Activated naive CD8-positive, alpha-beta T cell treated with anti-CD3 and anti-CD28 coated beads, Interleukin-2, amount 50 U/mL, for 24 hours (primary cell): ENCODE data around the gene UCP2.

Experiments
- ATAC-seq: fragments of 150-1000 bp; cut with Tn5 transposase; one replicate; pipeline ENCODE4 v1.10.0; 2021
- DNase-seq: peaks from one replicate; pipeline ENCODE4 v3.0.0; 2021
- H3K27ac Mint-ChIP-seq: one replicate; pipeline ENCODE4 v1.8.0; 2021; ENCODE audit warnings: mild to moderate bottlenecking, mixed read lengths
- H3K27me3 Mint-ChIP-seq: one replicate; pipeline ENCODE4 v1.8.0; 2021; ENCODE audit warnings: mixed read lengths
- H3K36me3 Mint-ChIP-seq: one replicate; pipeline ENCODE4 v1.8.0; 2021; ENCODE audit warnings: low read depth, mixed read lengths
- H3K4me1 Mint-ChIP-seq: one replicate; pipeline ENCODE4 v1.8.0; 2021; ENCODE audit warnings: mixed read lengths
- H3K4me3 Mint-ChIP-seq: one replicate; pipeline ENCODE4 v1.8.0; 2021; ENCODE audit warnings: mild to moderate bottlenecking, moderate library complexity, mixed read lengths
- H3K9me3 Mint-ChIP-seq: one replicate; pipeline ENCODE4 v1.8.0; 2021; ENCODE audit warnings: mixed read lengths

The UCP2 gene

GRCh38 chr11:73982595-73982989 is at the start of gene UCP2:
Gene UCP2, minus strand, starts transcription at chr11:73982843. Its CDS starts 4,465 bp downstream, at chr11:73978378.
- Mint-ChIP-seq H3K4me3 (peak within 1 kb of the TSS; percentile 91), H3K4me1 (peaks cover 71% of the 10 kb centered on the region), H3K36me3 (peaks cover 48% of the 10 kb centered on the region), H3K27me3 (no peaks in the 10 kb centered on the region), H3K9me3 (no peaks in the 10 kb centered on the region), H3K27ac (peak within 1 kb of the TSS; percentile 97)
- peak; percentile 70 for ATAC-seq
- peak; percentile 91 for DNase-seq

- peak; percentile 31 for ATAC-seq
These were observed 48.4 kb upstream of the UCP2 start for GRCh38 chr11:74030723-74031676.

GRCh38 chr11:74025467-74026166 is 43.0 kb upstream of the UCP2 start:
- peaks cover 50% of the 10 kb centered on the region for H3K4me1 Mint-ChIP-seq
- H3K27ac Mint-ChIP-seq: peak overlapping the region; percentile 69

More at GRCh38 chr11:74030723-74031676, 48.4 kb upstream of the UCP2 start:
- Mint-ChIP-seq H3K9me3 (no peaks in the 10 kb centered on the region), H3K27ac (peak overlapping the region; percentile 40), H3K4me1 (peaks cover 38% of the 10 kb centered on the region), H3K27me3 (no peaks in the 10 kb centered on the region), H3K36me3 (peaks cover 17% of the 10 kb centered on the region), H3K4me3 (peak overlapping the region; percentile 0)
- DNase-seq: no peak

GRCh38 chr11:74024261-74025029 is 41.8 kb upstream of the UCP2 start:
- peaks cover 25% of the 10 kb centered on the region for H3K36me3 Mint-ChIP-seq
- peak; percentile 52 for DNase-seq
- H3K4me3 Mint-ChIP-seq: no peak overlapping the region
- H3K9me3 Mint-ChIP-seq: no peaks in the 10 kb centered on the region
- H3K27me3 Mint-ChIP-seq: no peaks in the 10 kb centered on the region
- peak overlapping the region; percentile 77 for H3K27ac Mint-ChIP-seq
- H3K4me1 Mint-ChIP-seq: peaks cover 44% of the 10 kb centered on the region
- no peak for ATAC-seq

More at GRCh38 chr11:74025467-74026166, 43.0 kb upstream of the UCP2 start:
- H3K27me3 Mint-ChIP-seq: no peaks in the 10 kb centered on the region
- peaks cover 27% of the 10 kb centered on the region for H3K36me3 Mint-ChIP-seq
- H3K4me3 Mint-ChIP-seq: peak overlapping the region; percentile 6
- ATAC-seq (peak; percentile 59), DNase-seq (no peak)
- H3K9me3 Mint-ChIP-seq: no peaks in the 10 kb centered on the region

GRCh38 chr11:74023276-74023675 is 40.6 kb upstream of the UCP2 start:
- Mint-ChIP-seq H3K4me3 (no peak overlapping the region), H3K9me3 (no peaks in the 10 kb centered on the region), H3K27ac (no peak overlapping the region), H3K4me1 (peaks cover 42% of the 10 kb centered on the region), H3K27me3 (no peaks in the 10 kb centered on the region), H3K36me3 (peaks cover 20% of the 10 kb centered on the region)
- DNase-seq: no peak
- no peak for ATAC-seq

GRCh38 chr11:74022546-74022945 is 39.9 kb upstream of the UCP2 start:
- Mint-ChIP-seq H3K9me3 (no peaks in the 10 kb centered on the region), H3K27ac (no peak overlapping the region), H3K27me3 (no peaks in the 10 kb centered on the region), H3K36me3 (peaks cover 21% of the 10 kb centered on the region), H3K4me1 (peaks cover 42% of the 10 kb centered on the region), H3K4me3 (no peak overlapping the region)
- DNase-seq (no peak), ATAC-seq (no peak)

- H3K4me1 Mint-ChIP-seq: peaks cover 41% of the 10 kb centered on the region
- no peaks in the 10 kb centered on the region for H3K9me3 Mint-ChIP-seq
- H3K4me3 Mint-ChIP-seq: no peak overlapping the region
- DNase-seq (no peak), ATAC-seq (no peak)
- no peaks in the 10 kb centered on the region for H3K27me3 Mint-ChIP-seq
- peaks cover 26% of the 10 kb centered on the region for H3K36me3 Mint-ChIP-seq
- H3K27ac Mint-ChIP-seq: no peak overlapping the region
These were observed 39.4 kb upstream of the UCP2 start for GRCh38 chr11:74021998-74022397.

- H3K4me3 Mint-ChIP-seq: no peak overlapping the region
- ATAC-seq: no peak
These were observed 37.9 kb upstream of the UCP2 start for GRCh38 chr11:74020539-74020938.

GRCh38 chr11:74019860-74020259 is 37.2 kb upstream of the UCP2 start:
- no peaks in the 10 kb centered on the region for H3K9me3 Mint-ChIP-seq

More at GRCh38 chr11:74020539-74020938, 37.9 kb upstream of the UCP2 start:
- Mint-ChIP-seq H3K27ac (no peak overlapping the region), H3K27me3 (no peaks in the 10 kb centered on the region), H3K4me1 (peaks cover 42% of the 10 kb centered on the region), H3K36me3 (peaks cover 30% of the 10 kb centered on the region), H3K9me3 (no peaks in the 10 kb centered on the region)
- no peak for DNase-seq

GRCh38 chr11:74019104-74019738 is 36.6 kb upstream of the UCP2 start:
- no peaks in the 10 kb centered on the region for H3K9me3 Mint-ChIP-seq
- H3K4me3 Mint-ChIP-seq: no peak overlapping the region
- H3K36me3 Mint-ChIP-seq: peaks cover 32% of the 10 kb centered on the region
- DNase-seq: no peak
- H3K27ac Mint-ChIP-seq: no peak overlapping the region
- H3K27me3 Mint-ChIP-seq: no peaks in the 10 kb centered on the region
- ATAC-seq: peak; percentile 51
- H3K4me1 Mint-ChIP-seq: peaks cover 43% of the 10 kb centered on the region

More at GRCh38 chr11:74019860-74020259, 37.2 kb upstream of the UCP2 start:
- Mint-ChIP-seq H3K4me1 (peaks cover 42% of the 10 kb centered on the region), H3K27me3 (no peaks in the 10 kb centered on the region), H3K4me3 (no peak overlapping the region), H3K27ac (no peak overlapping the region), H3K36me3 (peaks cover 28% of the 10 kb centered on the region)
- DNase-seq (peak; percentile 75), ATAC-seq (peak; percentile 91)

GRCh38 chr11:74018331-74019005 is 35.8 kb upstream of the UCP2 start:
- DNase-seq: no peak
- Mint-ChIP-seq H3K4me3 (no peak overlapping the region), H3K36me3 (peaks cover 29% of the 10 kb centered on the region), H3K27ac (no peak overlapping the region), H3K9me3 (no peaks in the 10 kb centered on the region), H3K27me3 (no peaks in the 10 kb centered on the region), H3K4me1 (peaks cover 41% of the 10 kb centered on the region)
- no peak for ATAC-seq

- Mint-ChIP-seq H3K27ac (no peak overlapping the region), H3K36me3 (peaks cover 34% of the 10 kb centered on the region), H3K4me3 (no peak overlapping the region), H3K4me1 (peaks cover 45% of the 10 kb centered on the region), H3K27me3 (no peaks in the 10 kb centered on the region), H3K9me3 (no peaks in the 10 kb centered on the region)
- no peak for DNase-seq
- no peak for ATAC-seq
These were observed 35.0 kb upstream of the UCP2 start for GRCh38 chr11:74017631-74018030.

- Mint-ChIP-seq H3K4me1 (peaks cover 60% of the 10 kb centered on the region), H3K4me3 (no peak overlapping the region), H3K9me3 (no peaks in the 10 kb centered on the region), H3K27me3 (no peaks in the 10 kb centered on the region), H3K27ac (peak overlapping the region; percentile 66), H3K36me3 (peaks cover 43% of the 10 kb centered on the region)
- ATAC-seq (no peak), DNase-seq (no peak)
These were observed 33.5 kb upstream of the UCP2 start for GRCh38 chr11:74015919-74016684.
